Activated CD4-positive, alpha-beta T cell treated with anti-CD3 and anti-CD28 coated beads, Interleukin-2, amount 50 U/mL, for 1 hour (primary cell): Measurements from ENCODE around the gene FRRS1.
"Not testable (repeated sequence)": the region's sequence is repeated elsewhere in the genome, so short reads cannot be mapped to it uniquely, and the experiment has no call there.

Experiments used
- DNase-seq: peaks from one replicate; pipeline ENCODE4 v3.0.0-alpha.2; 2020

FRRS1 gene

GRCh38 chr1:99764439-99764838 is 2.0 kb downstream of the FRRS1 start:
- DNase-seq, result no peak

- no peak for DNase-seq
Observed at GRCh38 chr1:99763956-99764355, 2.5 kb downstream of the FRRS1 start.

- no peak for DNase-seq
Observed at GRCh38 chr1:99761774-99762173, 4.7 kb downstream of the FRRS1 start.

GRCh38 chr1:99759518-99760160 is 6.8 kb downstream of the FRRS1 start:
- no peak for DNase-seq

GRCh38 chr1:99758686-99759517 is 7.5 kb downstream of the FRRS1 start:
- not testable (repeated sequence) for DNase-seq

GRCh38 chr1:99758073-99758511 is 8.3 kb downstream of the FRRS1 start:
- DNase-seq, result no peak

- DNase-seq, result no peak
Observed at GRCh38 chr1:99756598-99756997, 9.8 kb downstream of the FRRS1 start.

GRCh38 chr1:99755664-99756063 is 10.8 kb downstream of the FRRS1 start:
- DNase-seq, result no peak

GRCh38 chr1:99754697-99755096 is 11.7 kb downstream of the FRRS1 start:
- no peak for DNase-seq

- DNase-seq, result no peak
Observed at GRCh38 chr1:99754055-99754626, 12.3 kb downstream of the FRRS1 start.

GRCh38 chr1:99751877-99752504 is 14.4 kb downstream of the FRRS1 start:
- no peak for DNase-seq

- no peak for DNase-seq
Observed at GRCh38 chr1:99749504-99750347, 16.7 kb downstream of the FRRS1 start.

GRCh38 chr1:99748419-99748818 is 18.0 kb downstream of the FRRS1 start:
- no peak for DNase-seq

GRCh38 chr1:99745684-99746083 is 20.8 kb downstream of the FRRS1 start:
- no peak for DNase-seq

- no peak for DNase-seq
Observed at GRCh38 chr1:99745061-99745460, 21.4 kb downstream of the FRRS1 start.

- no peak for DNase-seq
Observed at GRCh38 chr1:99740141-99740540, 26.3 kb downstream of the FRRS1 start.

GRCh38 chr1:99738858-99739465 is 27.5 kb downstream of the FRRS1 start:
- no peak for DNase-seq

- DNase-seq, result no peak
Observed at GRCh38 chr1:99737016-99737415, 29.4 kb downstream of the FRRS1 start.

- DNase-seq, result no peak
Observed at GRCh38 chr1:99735852-99736251, 30.6 kb downstream of the FRRS1 start.

- no peak for DNase-seq
Observed at GRCh38 chr1:99731384-99731783, 35.1 kb downstream of the FRRS1 start.

GRCh38 chr1:99728494-99729235 is 37.8 kb downstream of the FRRS1 start:
- no peak for DNase-seq
